ENCODE data around the gene APOBR. TPM values are rescaled to one million over a fixed set of nuclear protein-coding genes. Genes with fewer than 3 reads are reported as not detected.

The APOBR gene
- total and polyA plus RNA-seq, 4 donors = 0.28 to 1.5 (median 1.3) TPM

DNA sequence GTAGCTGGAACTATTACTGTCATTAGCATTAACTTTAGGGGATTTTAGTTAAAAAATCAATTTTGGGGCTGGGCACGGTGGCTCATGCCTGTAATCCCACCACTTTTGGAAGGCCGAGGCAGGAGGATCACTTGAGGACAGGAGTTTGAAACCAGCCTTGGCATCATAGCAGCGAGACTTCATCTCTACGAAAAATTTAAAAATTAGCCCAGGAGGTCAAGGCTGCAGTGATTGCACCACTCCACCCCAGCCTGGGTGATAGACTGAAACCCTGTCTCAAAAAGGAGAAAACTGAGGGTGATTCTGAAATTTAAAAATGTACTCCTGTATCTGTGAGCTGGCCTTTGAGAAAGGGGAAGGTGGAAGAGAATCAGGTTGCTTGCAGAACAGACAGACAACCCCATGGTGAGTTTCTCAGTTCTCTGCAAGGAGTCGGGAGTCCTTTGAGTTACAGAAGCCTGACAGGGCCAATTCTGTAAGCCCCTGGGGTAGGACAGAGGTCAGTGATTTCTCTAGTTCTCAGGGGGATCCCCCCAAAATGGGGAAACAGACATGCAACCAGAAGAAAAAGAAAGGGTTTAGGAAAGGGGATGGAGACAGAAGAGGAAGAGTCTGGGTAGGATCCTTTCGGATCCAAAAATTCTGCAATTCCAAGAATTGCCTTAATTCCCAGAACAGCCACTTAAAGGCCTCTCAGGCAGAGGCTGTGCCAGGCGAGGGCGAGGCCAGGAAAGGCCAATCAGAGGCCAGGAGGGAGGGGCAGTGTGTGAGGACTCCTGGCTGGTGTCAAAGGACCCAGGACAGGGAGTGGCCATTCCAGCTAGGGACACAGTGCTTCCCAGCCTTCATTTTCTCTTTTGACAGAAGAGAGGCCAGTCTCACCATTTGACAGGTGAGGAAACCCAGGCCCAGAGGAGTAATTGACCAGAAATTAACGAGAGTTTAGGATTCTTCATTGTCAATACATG is 37.6 kb downstream of the APOBR start (continued):
- TF ChIP-seq TAF1 (conservative IDR thresholded peaks at IDR 0.05) = no peak

DNA sequence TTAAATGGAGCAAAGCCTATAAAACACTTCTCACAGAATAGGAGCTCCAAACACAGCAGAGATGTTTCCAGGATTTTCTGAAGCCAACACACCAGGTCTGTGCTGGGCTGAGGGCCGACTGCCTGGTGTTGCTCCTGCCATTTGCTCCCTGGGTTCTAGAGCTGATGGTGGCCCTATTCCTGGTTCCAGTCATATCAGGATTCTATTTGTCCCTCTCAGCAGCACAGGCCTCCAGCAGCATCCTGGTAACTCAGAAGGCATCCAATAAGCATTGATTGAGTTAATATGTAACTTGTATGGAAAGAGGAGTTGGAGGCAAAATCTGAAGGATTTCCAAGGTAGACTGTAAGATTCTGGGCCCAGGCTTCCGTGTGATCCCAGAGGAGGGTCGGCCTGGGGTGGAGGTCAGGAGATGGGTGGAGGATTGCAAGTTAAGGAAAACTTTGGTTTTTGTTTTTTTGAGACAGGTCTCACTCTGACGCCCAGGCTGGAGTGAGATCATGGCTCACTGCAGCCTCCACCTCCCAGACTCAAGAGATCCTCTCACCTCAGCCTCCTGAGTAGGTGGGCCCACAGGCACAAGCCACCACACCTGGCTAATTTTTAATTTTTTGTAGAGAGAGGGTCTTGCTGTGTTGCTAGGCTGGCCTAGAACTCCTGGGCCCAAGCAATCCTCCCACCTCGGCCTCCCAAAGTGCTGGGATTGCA is 38.7 kb downstream of the APOBR start:
- peaks cover 14 to 61% (median 39%) of the 10 kb centered on the region in 4 donors for H3K4me1 ChIP-seq (ENCODE audit: control insufficient read depth in 4 of 4, insufficient read depth in 4 of 4, low read length in 3 of 4)
- WGBS = 44% methylated on average over 5 of the region's 5 CpGs
- H3K36me3 ChIP-seq (ENCODE audit: control insufficient read depth in 4 of 4, insufficient read depth in 3 of 4, low read depth in 1 of 4, low read length in 3 of 4) = peaks cover 0 to 2% (median 0%) of the 10 kb centered on the region in 4 donors
- TF ChIP-seq NR2F2 (IDR thresholded peaks at IDR 0.05) (no peak), TAF1 (conservative IDR thresholded peaks at IDR 0.05) (peak; percentile 22), HNF4A (conservative IDR thresholded peaks at IDR 0.05) (peak in 1 of 2 donors; percentile 8), GABPA (IDR thresholded peaks at IDR 0.05 in 1 of 2, conservative IDR thresholded peaks at IDR 0.05 in 1 of 2) (no peak)
- TF ChIP-seq, protein P1, sequence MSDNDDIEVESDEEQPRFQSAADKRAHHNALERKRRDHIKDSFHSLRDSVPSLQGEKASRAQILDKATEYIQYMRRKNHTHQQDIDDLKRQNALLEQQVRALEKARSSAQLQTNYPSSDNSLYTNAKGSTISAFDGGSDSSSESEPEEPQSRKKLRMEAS (IDR thresholded peaks at IDR 0.05) = no peak
- H3K9ac ChIP-seq (ENCODE audit: low read depth in 1 of 2, low read length in 2 of 2) = no peak overlapping the region
- no peak for DNase-seq (ENCODE audit: low spot score)
- H3K9me3 ChIP-seq (ENCODE audit: control insufficient read depth in 4 of 4, low read length in 3 of 4) = no peaks in the 10 kb centered on the region
- peak overlapping the region; percentile 58 to 80 for H3K27ac ChIP-seq (ENCODE audit: low read depth in 1 of 2, low read length in 2 of 2)
- no peaks in the 10 kb centered on the region for H3K27me3 ChIP-seq (ENCODE audit: control insufficient read depth in 4 of 4, insufficient read depth in 4 of 4, low read length in 3 of 4)
- H3K4me3 ChIP-seq (ENCODE audit: low read depth in 1 of 3, low read length in 3 of 3) = no peak overlapping the region

DNA sequence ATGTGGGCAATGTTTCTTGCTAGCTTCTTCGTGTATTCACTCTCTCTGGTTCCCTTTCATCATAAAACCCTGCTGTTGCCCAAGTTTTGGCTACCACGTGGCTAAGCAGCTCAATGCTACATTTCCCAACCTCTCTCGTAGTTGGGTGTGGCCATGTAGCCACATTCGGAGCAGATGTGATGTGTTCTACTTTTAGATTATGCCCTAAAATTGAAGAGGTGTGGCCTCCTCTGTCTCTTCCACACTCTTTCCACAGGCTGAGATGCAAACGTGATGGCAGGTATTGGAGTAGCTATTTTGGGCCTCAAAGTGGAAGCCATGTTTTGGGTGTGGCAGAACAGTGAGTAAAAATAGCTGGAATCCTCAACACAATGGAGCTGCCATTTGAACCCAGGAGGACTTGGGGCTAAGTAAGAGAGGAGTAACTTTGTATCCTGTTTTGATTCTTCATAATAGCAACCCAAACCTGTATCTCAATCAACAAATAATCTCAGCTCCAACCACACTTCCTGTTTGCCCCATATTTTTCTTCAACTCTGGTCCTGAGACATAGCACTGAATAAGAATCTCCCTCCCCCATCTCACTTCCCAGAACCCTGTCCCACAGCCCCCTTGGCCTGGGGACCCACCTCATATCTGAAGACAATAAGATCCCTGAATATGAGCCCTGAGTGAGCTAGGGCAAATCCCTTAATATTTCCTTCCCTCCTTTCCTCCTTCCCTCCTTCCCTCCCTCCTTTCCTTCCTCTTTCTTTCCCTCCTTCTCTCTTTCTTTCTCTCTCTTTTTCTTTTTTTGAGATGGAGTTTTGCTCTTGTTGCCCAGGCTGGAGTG is 40.3 kb downstream of the APOBR start:
- no peaks in the 10 kb centered on the region for H3K27me3 ChIP-seq (ENCODE audit: control insufficient read depth in 4 of 4, insufficient read depth in 4 of 4, low read length in 3 of 4)
- H3K4me1 ChIP-seq (ENCODE audit: control insufficient read depth in 4 of 4, insufficient read depth in 4 of 4, low read length in 3 of 4) = peaks cover 15 to 61% (median 38%) of the 10 kb centered on the region in 4 donors
- H3K9me3 ChIP-seq (ENCODE audit: control insufficient read depth in 4 of 4, low read length in 3 of 4) = no peaks in the 10 kb centered on the region
- no peak overlapping the region for H3K9ac ChIP-seq (ENCODE audit: low read depth in 1 of 2, low read length in 2 of 2)
- peak overlapping the region; percentile 58 to 80 for H3K27ac ChIP-seq (ENCODE audit: low read depth in 1 of 2, low read length in 2 of 2)
- TF ChIP-seq RAD21 (IDR thresholded peaks at IDR 0.05) (no peak), FOXA1 (IDR thresholded peaks at IDR 0.05) (peak; percentile 49), RXRA (IDR thresholded peaks at IDR 0.05) (peak in 1 of 2 donors; percentile 78), JUND (IDR thresholded peaks at IDR 0.05) (peak in 1 of 2 donors; percentile 44), SP1 (IDR thresholded peaks at IDR 0.05) (peak; percentile 45), YY1 (IDR thresholded peaks at IDR 0.05) (peak; percentile 89), NR2F2 (IDR thresholded peaks at IDR 0.05) (no peak), HNF4G (IDR thresholded peaks at IDR 0.05) (no peak), FOXA2 (IDR thresholded peaks at IDR 0.05) (no peak), TAF1 (conservative IDR thresholded peaks at IDR 0.05) (no peak), HNF4A (conservative IDR thresholded peaks at IDR 0.05) (peak; percentile 9 to 57)
- TF ChIP-seq, protein P2, sequence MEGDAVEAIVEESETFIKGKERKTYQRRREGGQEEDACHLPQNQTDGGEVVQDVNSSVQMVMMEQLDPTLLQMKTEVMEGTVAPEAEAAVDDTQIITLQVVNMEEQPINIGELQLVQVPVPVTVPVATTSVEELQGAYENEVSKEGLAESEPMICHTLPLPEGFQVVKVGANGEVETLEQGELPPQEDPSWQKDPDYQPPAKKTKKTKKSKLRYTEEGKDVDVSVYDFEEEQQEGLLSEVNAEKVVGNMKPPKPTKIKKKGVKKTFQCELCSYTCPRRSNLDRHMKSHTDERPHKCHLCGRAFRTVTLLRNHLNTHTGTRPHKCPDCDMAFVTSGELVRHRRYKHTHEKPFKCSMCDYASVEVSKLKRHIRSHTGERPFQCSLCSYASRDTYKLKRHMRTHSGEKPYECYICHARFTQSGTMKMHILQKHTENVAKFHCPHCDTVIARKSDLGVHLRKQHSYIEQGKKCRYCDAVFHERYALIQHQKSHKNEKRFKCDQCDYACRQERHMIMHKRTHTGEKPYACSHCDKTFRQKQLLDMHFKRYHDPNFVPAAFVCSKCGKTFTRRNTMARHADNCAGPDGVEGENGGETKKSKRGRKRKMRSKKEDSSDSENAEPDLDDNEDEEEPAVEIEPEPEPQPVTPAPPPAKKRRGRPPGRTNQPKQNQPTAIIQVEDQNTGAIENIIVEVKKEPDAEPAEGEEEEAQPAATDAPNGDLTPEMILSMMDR (IDR thresholded peaks at IDR 0.05; ENCODE audit: low read depth, low read length, missing input control) = no peak
- TF ChIP-seq, protein P1 (IDR thresholded peaks at IDR 0.05) = peak; percentile 84
- TF ChIP-seq, protein P3, sequence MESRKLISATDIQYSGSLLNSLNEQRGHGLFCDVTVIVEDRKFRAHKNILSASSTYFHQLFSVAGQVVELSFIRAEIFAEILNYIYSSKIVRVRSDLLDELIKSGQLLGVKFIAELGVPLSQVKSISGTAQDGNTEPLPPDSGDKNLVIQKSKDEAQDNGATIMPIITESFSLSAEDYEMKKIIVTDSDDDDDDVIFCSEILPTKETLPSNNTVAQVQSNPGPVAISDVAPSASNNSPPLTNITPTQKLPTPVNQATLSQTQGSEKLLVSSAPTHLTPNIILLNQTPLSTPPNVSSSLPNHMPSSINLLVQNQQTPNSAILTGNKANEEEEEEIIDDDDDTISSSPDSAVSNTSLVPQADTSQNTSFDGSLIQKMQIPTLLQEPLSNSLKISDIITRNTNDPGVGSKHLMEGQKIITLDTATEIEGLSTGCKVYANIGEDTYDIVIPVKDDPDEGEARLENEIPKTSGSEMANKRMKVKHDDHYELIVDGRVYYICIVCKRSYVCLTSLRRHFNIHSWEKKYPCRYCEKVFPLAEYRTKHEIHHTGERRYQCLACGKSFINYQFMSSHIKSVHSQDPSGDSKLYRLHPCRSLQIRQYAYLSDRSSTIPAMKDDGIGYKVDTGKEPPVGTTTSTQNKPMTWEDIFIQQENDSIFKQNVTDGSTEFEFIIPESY (IDR thresholded peaks at IDR 0.05) = peak; percentile 70
- TF ChIP-seq, protein P4, sequence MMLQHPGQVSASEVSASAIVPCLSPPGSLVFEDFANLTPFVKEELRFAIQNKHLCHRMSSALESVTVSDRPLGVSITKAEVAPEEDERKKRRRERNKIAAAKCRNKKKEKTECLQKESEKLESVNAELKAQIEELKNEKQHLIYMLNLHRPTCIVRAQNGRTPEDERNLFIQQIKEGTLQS (IDR thresholded peaks at IDR 0.05) = no peak
- TF ChIP-seq, protein P5, sequence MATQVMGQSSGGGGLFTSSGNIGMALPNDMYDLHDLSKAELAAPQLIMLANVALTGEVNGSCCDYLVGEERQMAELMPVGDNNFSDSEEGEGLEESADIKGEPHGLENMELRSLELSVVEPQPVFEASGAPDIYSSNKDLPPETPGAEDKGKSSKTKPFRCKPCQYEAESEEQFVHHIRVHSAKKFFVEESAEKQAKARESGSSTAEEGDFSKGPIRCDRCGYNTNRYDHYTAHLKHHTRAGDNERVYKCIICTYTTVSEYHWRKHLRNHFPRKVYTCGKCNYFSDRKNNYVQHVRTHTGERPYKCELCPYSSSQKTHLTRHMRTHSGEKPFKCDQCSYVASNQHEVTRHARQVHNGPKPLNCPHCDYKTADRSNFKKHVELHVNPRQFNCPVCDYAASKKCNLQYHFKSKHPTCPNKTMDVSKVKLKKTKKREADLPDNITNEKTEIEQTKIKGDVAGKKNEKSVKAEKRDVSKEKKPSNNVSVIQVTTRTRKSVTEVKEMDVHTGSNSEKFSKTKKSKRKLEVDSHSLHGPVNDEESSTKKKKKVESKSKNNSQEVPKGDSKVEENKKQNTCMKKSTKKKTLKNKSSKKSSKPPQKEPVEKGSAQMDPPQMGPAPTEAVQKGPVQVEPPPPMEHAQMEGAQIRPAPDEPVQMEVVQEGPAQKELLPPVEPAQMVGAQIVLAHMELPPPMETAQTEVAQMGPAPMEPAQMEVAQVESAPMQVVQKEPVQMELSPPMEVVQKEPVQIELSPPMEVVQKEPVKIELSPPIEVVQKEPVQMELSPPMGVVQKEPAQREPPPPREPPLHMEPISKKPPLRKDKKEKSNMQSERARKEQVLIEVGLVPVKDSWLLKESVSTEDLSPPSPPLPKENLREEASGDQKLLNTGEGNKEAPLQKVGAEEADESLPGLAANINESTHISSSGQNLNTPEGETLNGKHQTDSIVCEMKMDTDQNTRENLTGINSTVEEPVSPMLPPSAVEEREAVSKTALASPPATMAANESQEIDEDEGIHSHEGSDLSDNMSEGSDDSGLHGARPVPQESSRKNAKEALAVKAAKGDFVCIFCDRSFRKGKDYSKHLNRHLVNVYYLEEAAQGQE (IDR thresholded peaks at IDR 0.05) = no peak
- H3K4me3 ChIP-seq (ENCODE audit: low read depth in 1 of 3, low read length in 3 of 3) = no peak overlapping the region
- WGBS = 27% methylated on average over 5 of the region's 5 CpGs
- H3K36me3 ChIP-seq (ENCODE audit: control insufficient read depth in 4 of 4, insufficient read depth in 3 of 4, low read depth in 1 of 4, low read length in 3 of 4) = peaks cover 0 to 2% (median 0%) of the 10 kb centered on the region in 4 donors
- no peak for DNase-seq (ENCODE audit: low spot score)
